Hepatocyte (in vitro differentiated cells): Measurements from ENCODE around the gene LLPH.

Source experiments
- EZH2 ChIP-seq: fragments of 200-600 bp; sonication (generic); IDR thresholded peaks from 2 replicates; pipeline ENCODE4 v1.6.1; 2016; ENCODE audit warnings: antibody characterized with exemption, mild to moderate bottlenecking, borderline replicate concordance
- EZH2phosphoT487 ChIP-seq: fragments of 200-600 bp; sonication (generic); IDR thresholded peaks from one replicate; pipeline ENCODE4 v1.6.1; 2018; ENCODE audit warnings: antibody characterized with exemption, mild to moderate bottlenecking, low read depth, moderate library complexity; ENCODE audit not compliant: unreplicated experiment, severe bottlenecking
- TF ChIP-seq, protein P1 (sequence below): fragments of 200-600 bp; sonication (generic); IDR thresholded peaks from 2 replicates; pipeline ENCODE4 v1.5.1; 2016; ENCODE audit warnings: antibody characterized with exemption, mild to moderate bottlenecking; ENCODE audit not compliant: poor library complexity

DNA sequence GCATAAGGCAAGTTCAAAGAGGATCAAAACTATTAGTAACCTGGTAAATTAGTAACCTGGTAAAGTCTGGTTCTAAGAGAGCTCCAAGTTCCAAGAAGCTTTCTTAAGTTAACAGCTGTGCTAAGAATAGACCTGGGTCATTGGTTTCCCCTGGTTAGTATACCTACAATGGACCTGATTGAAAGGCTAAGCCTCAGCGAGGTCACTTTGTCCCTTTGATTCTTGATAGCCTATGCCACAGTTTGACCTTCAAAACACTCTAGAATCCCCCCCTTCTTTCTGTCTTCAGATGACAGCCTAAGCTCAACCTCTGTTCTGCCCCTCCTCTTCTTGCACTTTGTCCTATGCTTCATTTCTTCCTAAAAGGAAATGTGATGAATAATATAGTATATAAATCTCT is 53.0 kb downstream of the LLPH start:
- TF ChIP-seq, protein P1, sequence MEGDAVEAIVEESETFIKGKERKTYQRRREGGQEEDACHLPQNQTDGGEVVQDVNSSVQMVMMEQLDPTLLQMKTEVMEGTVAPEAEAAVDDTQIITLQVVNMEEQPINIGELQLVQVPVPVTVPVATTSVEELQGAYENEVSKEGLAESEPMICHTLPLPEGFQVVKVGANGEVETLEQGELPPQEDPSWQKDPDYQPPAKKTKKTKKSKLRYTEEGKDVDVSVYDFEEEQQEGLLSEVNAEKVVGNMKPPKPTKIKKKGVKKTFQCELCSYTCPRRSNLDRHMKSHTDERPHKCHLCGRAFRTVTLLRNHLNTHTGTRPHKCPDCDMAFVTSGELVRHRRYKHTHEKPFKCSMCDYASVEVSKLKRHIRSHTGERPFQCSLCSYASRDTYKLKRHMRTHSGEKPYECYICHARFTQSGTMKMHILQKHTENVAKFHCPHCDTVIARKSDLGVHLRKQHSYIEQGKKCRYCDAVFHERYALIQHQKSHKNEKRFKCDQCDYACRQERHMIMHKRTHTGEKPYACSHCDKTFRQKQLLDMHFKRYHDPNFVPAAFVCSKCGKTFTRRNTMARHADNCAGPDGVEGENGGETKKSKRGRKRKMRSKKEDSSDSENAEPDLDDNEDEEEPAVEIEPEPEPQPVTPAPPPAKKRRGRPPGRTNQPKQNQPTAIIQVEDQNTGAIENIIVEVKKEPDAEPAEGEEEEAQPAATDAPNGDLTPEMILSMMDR, result no peak
- TF ChIP-seq EZH2 (no peak), EZH2phosphoT487 (no peak)
